Hepatocyte (in vitro differentiated cells): ENCODE measurements around the gene TBC1D1. TPM values are rescaled to one million over a fixed set of nuclear protein-coding genes. Genes with fewer than 3 reads are reported as not detected.
A peak's percentile ranks its signal among the peaks of the same experiment; 100 is the strongest.

Experiments
- DNase-seq: peaks from one replicate; pipeline ENCODE4 v3.0.0-alpha.2; 2016; ENCODE audit warnings: low spot score
- H2AFZ ChIP-seq: fragments of 200-600 bp; sonication (generic); 2 replicates; pipeline ENCODE4 v1.6.0; 2016; ENCODE audit warnings: antibody characterized with exemption, mild to moderate bottlenecking
- H3K27ac ChIP-seq: fragments of 200-600 bp; sonication (generic); 2 replicates; pipeline ENCODE4 v1.5.1; 2016; ENCODE audit warnings: mild to moderate bottlenecking
- H3K27me3 ChIP-seq: fragments of 200-600 bp; sonication (generic); 2 replicates; pipeline ENCODE4 v1.6.1; 2016
- H3K36me3 ChIP-seq: fragments of 200-600 bp; sonication (generic); replicated peaks from 2 replicates; pipeline ENCODE4 v1.5.1; 2016; ENCODE audit warnings: low read depth; ENCODE audit not compliant: insufficient read depth
- H3K4me1 ChIP-seq: fragments of 200-600 bp; sonication (generic); 2 replicates; pipeline ENCODE4 v1.5.1; 2016; ENCODE audit warnings: mild to moderate bottlenecking, moderate library complexity; ENCODE audit not compliant: insufficient read depth
- H3K4me2 ChIP-seq: fragments of 200-600 bp; sonication (generic); 2 replicates; pipeline ENCODE4 v1.6.0; 2016
- H3K4me3 ChIP-seq: fragments of 200-600 bp; sonication (generic); 2 replicates; pipeline ENCODE4 v1.5.1; 2016; ENCODE audit warnings: mild to moderate bottlenecking
- H3K79me2 ChIP-seq: fragments of 200-600 bp; sonication (generic); 2 replicates; pipeline ENCODE4 v1.6.0; 2017; ENCODE audit warnings: mild to moderate bottlenecking
- H3K9me2 ChIP-seq: fragments of 200-600 bp; sonication (generic); replicated peaks from 2 replicates; pipeline ENCODE4 v1.6.0; 2017; ENCODE audit warnings: mild to moderate bottlenecking; ENCODE audit not compliant: insufficient read depth
- H3K9me3 ChIP-seq: fragments of 200-600 bp; sonication (generic); 2 replicates; pipeline ENCODE4 v1.5.1; 2016; ENCODE audit warnings: low read depth, mild to moderate bottlenecking
- H4K20me1 ChIP-seq: fragments of 200-600 bp; sonication (generic); 2 replicates; pipeline ENCODE4 v1.6.0; 2016; ENCODE audit warnings: mild to moderate bottlenecking; ENCODE audit not compliant: insufficient read depth, poor library complexity, severe bottlenecking
- EZH2 ChIP-seq: fragments of 200-600 bp; sonication (generic); IDR thresholded peaks from 2 replicates; pipeline ENCODE4 v1.6.1; 2016; ENCODE audit warnings: antibody characterized with exemption, mild to moderate bottlenecking, borderline replicate concordance
- EZH2phosphoT487 ChIP-seq: fragments of 200-600 bp; sonication (generic); IDR thresholded peaks from one replicate; pipeline ENCODE4 v1.6.1; 2018; ENCODE audit warnings: antibody characterized with exemption, mild to moderate bottlenecking, low read depth, moderate library complexity; ENCODE audit not compliant: unreplicated experiment, severe bottlenecking
- WGBS: methylation state at CpG from one replicate; pipeline ENCODE4 v1.1.6; 2016; ENCODE audit warnings: low lambda C conversion rate; ENCODE audit errors: missing lambda C conversion rate; 5-methylcytosine and 5-hydroxymethylcytosine counted together
- polyA plus RNA-seq: library from polyadenylated mRNA; unstranded; fragments of >200 nt; fragmentation: Nextera tagmentation; extraction: Ambion mirVana; gene quantifications from 2 replicates; pipeline ENCODE4 v1.2.1, GENCODE V29; 2016
- total RNA-seq: library from RNA; depleted of rRNA; stranded (reverse); fragments of >200 nt; gene quantifications from 2 replicates; pipeline ENCODE4 v1.2.3, GENCODE V29; 2014
- TF ChIP-seq, protein P1 (sequence below): fragments of 200-600 bp; sonication (generic); IDR thresholded peaks from 2 replicates; pipeline ENCODE4 v1.5.1; 2016; ENCODE audit warnings: antibody characterized with exemption, mild to moderate bottlenecking; ENCODE audit not compliant: poor library complexity

The TBC1D1 gene
- total and polyA plus RNA-seq, 2 experiments from 2014 or later: 45.6 to 117 TPM

DNA sequence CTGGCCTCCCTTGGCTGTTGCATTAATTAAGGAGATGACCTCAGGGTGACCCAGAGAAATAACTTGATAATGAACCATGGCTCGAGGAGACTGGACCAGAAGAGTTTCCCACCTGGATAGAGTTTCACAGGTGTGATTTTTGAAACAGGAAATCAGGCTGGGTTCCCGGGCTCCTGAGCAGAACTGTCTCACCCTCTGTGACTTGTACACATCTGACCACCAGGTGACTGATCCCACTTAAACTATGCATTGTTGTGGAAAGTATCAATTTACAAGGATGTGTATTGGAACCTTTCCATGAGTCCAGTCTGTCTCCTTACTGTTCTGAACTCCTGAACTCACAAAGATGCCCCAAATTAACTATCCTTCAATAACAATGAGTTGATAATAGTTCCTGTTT is 289.6 kb downstream of the TBC1D1 start:
- no peak overlapping the region for H2AFZ ChIP-seq
- H3K27me3 ChIP-seq: no peaks in the 10 kb centered on the region
- H3K4me3 ChIP-seq: no peak overlapping the region
- WGBS: 57% methylated on average over 2 of the region's 2 CpGs
- DNase-seq: no peak
- peaks cover 4% of the 10 kb centered on the region for H3K4me1 ChIP-seq
- H3K27ac ChIP-seq: peak overlapping the region; percentile 36
- no peaks in the 10 kb centered on the region for H3K9me3 ChIP-seq
- no peaks in the 10 kb centered on the region for H3K79me2 ChIP-seq
- TF ChIP-seq EZH2: no peak
- no peak for TF ChIP-seq EZH2phosphoT487
- TF ChIP-seq, protein P1, sequence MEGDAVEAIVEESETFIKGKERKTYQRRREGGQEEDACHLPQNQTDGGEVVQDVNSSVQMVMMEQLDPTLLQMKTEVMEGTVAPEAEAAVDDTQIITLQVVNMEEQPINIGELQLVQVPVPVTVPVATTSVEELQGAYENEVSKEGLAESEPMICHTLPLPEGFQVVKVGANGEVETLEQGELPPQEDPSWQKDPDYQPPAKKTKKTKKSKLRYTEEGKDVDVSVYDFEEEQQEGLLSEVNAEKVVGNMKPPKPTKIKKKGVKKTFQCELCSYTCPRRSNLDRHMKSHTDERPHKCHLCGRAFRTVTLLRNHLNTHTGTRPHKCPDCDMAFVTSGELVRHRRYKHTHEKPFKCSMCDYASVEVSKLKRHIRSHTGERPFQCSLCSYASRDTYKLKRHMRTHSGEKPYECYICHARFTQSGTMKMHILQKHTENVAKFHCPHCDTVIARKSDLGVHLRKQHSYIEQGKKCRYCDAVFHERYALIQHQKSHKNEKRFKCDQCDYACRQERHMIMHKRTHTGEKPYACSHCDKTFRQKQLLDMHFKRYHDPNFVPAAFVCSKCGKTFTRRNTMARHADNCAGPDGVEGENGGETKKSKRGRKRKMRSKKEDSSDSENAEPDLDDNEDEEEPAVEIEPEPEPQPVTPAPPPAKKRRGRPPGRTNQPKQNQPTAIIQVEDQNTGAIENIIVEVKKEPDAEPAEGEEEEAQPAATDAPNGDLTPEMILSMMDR: no peak
- H4K20me1 ChIP-seq: no peaks in the 10 kb centered on the region
- H3K9me2 ChIP-seq: no peaks in the 10 kb centered on the region
- H3K36me3 ChIP-seq: no peaks in the 10 kb centered on the region
- no peak overlapping the region for H3K4me2 ChIP-seq

DNA sequence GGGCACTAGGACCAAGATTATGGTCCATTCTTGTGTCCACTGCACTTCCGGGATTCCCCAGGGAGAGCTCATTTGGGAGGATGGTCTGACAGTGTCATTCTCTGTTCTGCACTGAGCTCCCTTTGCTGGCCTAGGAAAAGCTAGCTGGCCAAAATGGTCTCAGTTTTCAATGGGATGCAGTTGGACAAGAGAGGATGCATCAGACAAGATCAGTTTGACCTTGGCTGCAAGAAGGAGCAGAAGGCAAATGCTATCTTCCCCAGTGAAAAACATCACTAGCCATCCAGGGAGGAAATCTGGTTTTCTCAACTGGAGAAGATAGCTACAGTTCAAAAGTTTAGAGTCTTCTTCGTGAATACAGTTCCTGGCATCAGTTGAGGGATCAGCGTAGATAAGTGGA is 290.4 kb downstream of the TBC1D1 start:
- H3K4me3 ChIP-seq: no peak overlapping the region
- H3K9me2 ChIP-seq: no peaks in the 10 kb centered on the region
- H3K36me3 ChIP-seq: no peaks in the 10 kb centered on the region
- H3K27ac ChIP-seq: no peak overlapping the region
- TF ChIP-seq, protein P1: no peak
- TF ChIP-seq EZH2 (no peak), EZH2phosphoT487 (no peak)
- no peaks in the 10 kb centered on the region for H3K9me3 ChIP-seq
- no peaks in the 10 kb centered on the region for H4K20me1 ChIP-seq
- no peak for DNase-seq
- peaks cover 4% of the 10 kb centered on the region for H3K4me1 ChIP-seq
- H3K79me2 ChIP-seq: no peaks in the 10 kb centered on the region
- WGBS: 85% methylated on average over 3 of the region's 3 CpGs
- no peak overlapping the region for H2AFZ ChIP-seq
- no peak overlapping the region for H3K4me2 ChIP-seq
- no peaks in the 10 kb centered on the region for H3K27me3 ChIP-seq

DNA sequence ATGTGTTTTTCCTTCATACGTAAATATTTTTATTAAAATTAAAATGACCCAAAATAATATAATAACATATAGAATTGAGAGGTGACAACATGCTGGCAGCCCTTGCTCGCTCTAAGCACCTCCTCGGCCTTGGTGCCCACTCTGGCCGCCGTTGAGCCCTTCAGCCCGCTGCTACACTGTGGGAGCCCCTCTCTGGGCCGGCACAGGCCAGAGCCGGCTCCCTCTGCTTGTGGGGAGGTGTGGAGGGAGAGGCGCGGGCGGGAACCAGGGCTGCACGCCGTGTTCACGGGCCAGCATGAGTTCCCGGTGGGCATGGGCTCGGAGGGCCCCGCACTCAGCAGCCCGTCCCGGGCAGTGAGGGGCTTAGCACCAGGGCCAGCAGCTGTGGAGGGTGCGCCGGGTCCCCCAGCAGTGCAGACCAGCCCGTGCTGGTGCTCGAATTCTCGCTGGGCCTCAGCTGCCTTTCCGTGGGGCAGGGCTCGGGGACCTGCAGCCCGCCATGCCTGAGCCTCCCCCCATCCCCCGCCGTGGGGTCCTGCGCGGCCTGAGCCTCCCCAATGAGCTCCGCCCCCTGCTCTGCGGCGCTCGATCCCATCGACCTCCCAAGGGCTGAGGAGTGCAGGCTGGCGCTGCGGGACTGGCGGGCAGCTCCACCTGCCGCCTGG is 291.6 kb downstream of the TBC1D1 start:
- Histone ChIP-seq H3K4me3 (no peak overlapping the region), H3K79me2 (no peaks in the 10 kb centered on the region), H3K27me3 (no peaks in the 10 kb centered on the region), H3K9me2 (no peaks in the 10 kb centered on the region), H3K4me2 (no peak overlapping the region), H3K36me3 (no peaks in the 10 kb centered on the region), H4K20me1 (no peaks in the 10 kb centered on the region), H3K9me3 (no peaks in the 10 kb centered on the region), H2AFZ (no peak overlapping the region), H3K4me1 (peaks cover 2% of the 10 kb centered on the region), H3K27ac (no peak overlapping the region)
- TF ChIP-seq, protein P1: no peak
- TF ChIP-seq EZH2 (no peak), EZH2phosphoT487 (no peak)
- DNase-seq: no peak
- WGBS: 96% methylated on average over 31 of the region's 40 CpGs
